Vagina (tissue), 2 donors: ENCODE measurements around the gene JAKMIP1. TPM values are rescaled to one million over a fixed set of nuclear protein-coding genes. Genes with fewer than 3 reads are reported as not detected.

Experiments used
- DNase-seq, 2 donors: peaks; one replicate each; pipeline ENCODE4 v3.0.0-alpha.2; 2017; ENCODE audit errors: extremely low spot score in 2 of 2
- H3K27ac ChIP-seq: fragments of 200-600 bp; sonication (generic); one replicate; pipeline ENCODE4 v1.5.1; 2019
- H3K27me3 ChIP-seq: fragments of 200-600 bp; sonication (generic); one replicate; pipeline ENCODE4 v1.5.1; 2019
- H3K36me3 ChIP-seq, 2 donors: fragments of 200-600 bp; sonication (generic); one replicate each; pipeline ENCODE4 v1.5.1; 2017 to 2019
- H3K4me1 ChIP-seq: fragments of 200-600 bp; sonication (generic); one replicate; pipeline ENCODE4 v1.5.1; 2019
- H3K4me3 ChIP-seq, 2 donors: fragments of 200-600 bp; sonication (generic); 1 replicate in 1 of 2; 2 replicates in 1 of 2; pipeline ENCODE4 v1.5.1; 2016 to 2019
- H3K9me3 ChIP-seq: fragments of 200-600 bp; sonication (generic); one replicate; pipeline ENCODE4 v1.5.1; 2019
- POLR2A ChIP-seq, 2 donors: fragments of 450-650 bp; IDR thresholded peaks; one replicate each; pipeline ENCODE4 v1.6.1; 2017; ENCODE audit warnings: antibody characterized with exemption in 2 of 2, mild to moderate bottlenecking in 2 of 2, moderate library complexity in 2 of 2
- POLR2AphosphoS5 ChIP-seq, 2 donors: sonication (generic); formaldehyde crosslinking; IDR thresholded peaks; one replicate each; pipeline ENCODE4 v1.9.0; 2017; ENCODE audit warnings: antibody characterized with exemption in 2 of 2, mild to moderate bottlenecking in 2 of 2, low read depth in 1 of 2; ENCODE audit not compliant: insufficient read depth in 1 of 2
- intact Hi-C: fragments of 100-400 bp; cut with DNase I; formaldehyde crosslinking; loops from one replicate; pipeline ENCODE4 v1.15.1; 2023
- total RNA-seq: library from RNA; depleted of rRNA; stranded (reverse); fragments of >200 nt; gene quantifications from one replicate; pipeline ENCODE4 v1.2.3, GENCODE V29; 2016
- TF ChIP-seq, protein P1 (sequence below), 3 experiments: fragments of 450-650 bp in 2 of 3; fragments of 200-600 bp in 1 of 3; sonication (generic) in 1 of 3; IDR thresholded peaks; one replicate each; pipeline ENCODE4 v1.5.1; 2017 to 2019; ENCODE audit warnings: antibody characterized with exemption in 3 of 3, mild to moderate bottlenecking in 2 of 3, moderate library complexity in 2 of 3

Gene JAKMIP1
- total RNA-seq, 1 donor from 2014 or later: 5.2 TPM

DNA sequence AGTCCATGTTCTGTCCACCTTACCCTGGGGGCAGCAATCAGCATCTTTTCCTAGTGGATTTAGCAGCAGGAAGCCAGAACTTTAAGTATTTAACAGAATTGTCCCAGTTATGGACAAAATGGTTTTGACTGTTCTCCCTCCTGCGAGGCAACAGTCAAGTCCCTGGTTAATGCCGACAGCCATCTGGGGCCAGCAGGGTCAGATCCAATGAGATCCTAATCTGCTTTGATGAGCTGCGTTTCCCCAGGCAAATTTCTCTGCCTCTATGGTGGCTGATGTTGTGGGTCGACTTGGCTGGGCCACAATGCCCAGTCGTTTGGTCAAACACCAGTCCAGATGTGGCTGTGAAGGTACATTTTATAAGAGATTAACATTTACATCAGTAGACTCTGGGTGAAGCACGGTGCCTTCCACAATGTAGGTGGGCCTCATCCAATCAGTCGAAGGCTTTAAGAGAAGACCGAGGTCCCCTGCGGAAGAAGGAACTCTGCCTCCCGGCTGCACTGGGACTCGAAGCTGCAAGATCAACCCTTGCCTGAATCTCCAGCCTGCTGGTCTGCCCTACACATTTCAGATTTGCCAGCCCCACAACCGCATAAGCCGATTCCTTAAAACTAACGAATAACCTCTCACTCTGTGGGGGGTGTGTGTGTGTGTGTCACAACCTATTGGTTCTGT is 93.1 kb downstream of the JAKMIP1 start:
- Histone ChIP-seq H3K27ac (no peak overlapping the region), H3K27me3 (no peaks in the 10 kb centered on the region), H3K9me3 (no peaks in the 10 kb centered on the region), H3K4me1 (no peaks in the 10 kb centered on the region), H3K4me3 (no peak overlapping the region), H3K36me3 (no peaks in the 10 kb centered on the region)
- TF ChIP-seq, protein P1, sequence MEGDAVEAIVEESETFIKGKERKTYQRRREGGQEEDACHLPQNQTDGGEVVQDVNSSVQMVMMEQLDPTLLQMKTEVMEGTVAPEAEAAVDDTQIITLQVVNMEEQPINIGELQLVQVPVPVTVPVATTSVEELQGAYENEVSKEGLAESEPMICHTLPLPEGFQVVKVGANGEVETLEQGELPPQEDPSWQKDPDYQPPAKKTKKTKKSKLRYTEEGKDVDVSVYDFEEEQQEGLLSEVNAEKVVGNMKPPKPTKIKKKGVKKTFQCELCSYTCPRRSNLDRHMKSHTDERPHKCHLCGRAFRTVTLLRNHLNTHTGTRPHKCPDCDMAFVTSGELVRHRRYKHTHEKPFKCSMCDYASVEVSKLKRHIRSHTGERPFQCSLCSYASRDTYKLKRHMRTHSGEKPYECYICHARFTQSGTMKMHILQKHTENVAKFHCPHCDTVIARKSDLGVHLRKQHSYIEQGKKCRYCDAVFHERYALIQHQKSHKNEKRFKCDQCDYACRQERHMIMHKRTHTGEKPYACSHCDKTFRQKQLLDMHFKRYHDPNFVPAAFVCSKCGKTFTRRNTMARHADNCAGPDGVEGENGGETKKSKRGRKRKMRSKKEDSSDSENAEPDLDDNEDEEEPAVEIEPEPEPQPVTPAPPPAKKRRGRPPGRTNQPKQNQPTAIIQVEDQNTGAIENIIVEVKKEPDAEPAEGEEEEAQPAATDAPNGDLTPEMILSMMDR (IDR thresholded peaks at IDR 0.05): no peak
- TF ChIP-seq POLR2AphosphoS5 (IDR thresholded peaks at IDR 0.05; ENCODE audit: insufficient read depth in 1 of 2, low read depth in 1 of 2) (no peak), POLR2A (IDR thresholded peaks at IDR 0.05) (no peak)
- DNase-seq: no peak
- intact Hi-C loops: no loop called here

DNA sequence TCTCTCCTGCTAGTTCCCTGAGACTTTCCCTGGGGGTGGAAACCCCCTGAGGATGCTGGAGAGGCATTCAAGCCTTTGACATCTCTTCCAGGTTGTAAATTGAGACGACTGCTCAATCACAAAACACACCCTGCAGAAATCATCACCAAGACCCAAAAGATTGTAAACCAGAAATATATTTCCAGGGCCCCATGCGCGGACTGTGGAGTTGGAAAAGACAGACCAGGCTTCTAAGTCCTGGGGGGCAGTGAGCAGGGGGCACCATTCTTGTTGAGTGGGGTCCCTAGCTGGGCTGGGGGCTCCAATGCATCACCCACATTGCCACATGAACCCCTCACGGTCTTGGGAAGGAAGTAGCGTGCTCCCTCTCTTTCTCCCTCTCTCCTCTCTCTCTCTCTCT is 94.2 kb downstream of the JAKMIP1 start:
- H3K9me3 ChIP-seq: no peaks in the 10 kb centered on the region
- no peak for DNase-seq
- no peaks in the 10 kb centered on the region for H3K36me3 ChIP-seq
- intact Hi-C loops: no loop called here
- H3K4me1 ChIP-seq: no peaks in the 10 kb centered on the region
- no peak overlapping the region for H3K27ac ChIP-seq
- TF ChIP-seq POLR2AphosphoS5 (IDR thresholded peaks at IDR 0.05; ENCODE audit: insufficient read depth in 1 of 2, low read depth in 1 of 2) (no peak), POLR2A (IDR thresholded peaks at IDR 0.05) (no peak)
- TF ChIP-seq, protein P1 (IDR thresholded peaks at IDR 0.05): no peak
- H3K27me3 ChIP-seq: no peaks in the 10 kb centered on the region
- no peak overlapping the region for H3K4me3 ChIP-seq

DNA sequence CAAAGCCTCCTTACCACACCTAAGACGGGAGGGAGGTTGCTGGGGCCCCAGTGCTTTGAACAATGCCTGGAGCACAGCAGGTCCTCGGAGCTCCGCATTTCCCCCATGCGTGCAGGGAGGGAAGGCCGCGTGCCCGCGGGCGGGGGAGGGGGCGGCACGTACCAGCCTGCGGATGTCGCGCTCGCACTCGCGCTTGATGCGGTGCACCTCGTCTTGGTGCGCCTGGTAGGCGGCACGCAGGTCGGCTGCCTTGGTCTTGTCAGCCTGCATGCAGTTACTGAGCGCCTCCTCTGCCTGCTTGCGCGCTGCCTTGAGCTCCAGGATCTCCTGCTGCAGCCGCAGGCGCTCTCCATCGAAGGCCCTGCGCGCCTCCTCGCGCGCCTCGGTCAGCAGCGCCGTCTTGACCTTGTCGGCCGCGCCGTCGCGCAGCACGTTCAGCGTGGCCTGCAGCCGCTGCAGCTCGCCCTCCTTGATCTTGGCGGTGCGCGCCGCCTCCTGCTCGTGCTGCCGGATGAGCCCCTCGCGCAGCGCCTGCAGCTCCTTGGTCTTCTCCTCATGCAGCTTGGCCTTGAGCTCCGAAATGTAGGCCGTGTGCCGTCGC is 94.9 kb downstream of the JAKMIP1 start:
- Histone ChIP-seq H3K27ac (no peak overlapping the region), H3K9me3 (no peaks in the 10 kb centered on the region), H3K36me3 (no peaks in the 10 kb centered on the region), H3K4me1 (no peaks in the 10 kb centered on the region), H3K27me3 (no peaks in the 10 kb centered on the region), H3K4me3 (no peak overlapping the region)
- intact Hi-C loops: no loop called here
- no peak for DNase-seq
- TF ChIP-seq POLR2A (IDR thresholded peaks at IDR 0.05): no peak
- TF ChIP-seq, protein P1 (IDR thresholded peaks at IDR 0.05): no peak
- TF ChIP-seq POLR2AphosphoS5 (IDR thresholded peaks at IDR 0.05; ENCODE audit: insufficient read depth in 1 of 2, low read depth in 1 of 2): no peak

DNA sequence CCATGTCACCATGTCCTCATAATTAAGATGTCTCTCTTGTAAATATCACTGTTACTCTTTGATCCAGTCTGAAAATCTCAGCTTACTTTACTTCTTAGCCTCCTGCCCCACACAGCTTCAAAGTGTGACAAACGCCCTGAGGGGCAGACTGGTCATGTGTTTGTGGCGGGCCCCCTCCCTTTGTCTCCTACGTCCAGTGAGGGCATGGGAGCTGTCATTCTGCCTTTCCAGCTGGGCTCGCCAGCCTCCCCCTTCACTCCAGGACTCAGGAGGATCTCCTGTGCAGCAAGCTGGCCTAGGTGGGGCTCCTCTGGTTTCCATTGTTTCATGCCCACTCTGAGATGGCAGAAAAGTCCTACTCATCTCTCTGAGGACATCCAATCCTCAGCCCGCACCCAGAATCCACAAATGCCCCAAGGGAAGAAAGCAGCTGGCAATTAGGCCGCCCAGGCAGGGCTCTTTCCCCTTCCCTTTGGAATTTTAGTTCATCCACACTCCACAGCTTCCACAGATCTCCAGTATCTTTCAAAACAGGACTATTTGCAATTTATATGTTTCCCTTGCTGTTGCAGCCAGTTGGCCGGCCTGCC is 95.7 kb downstream of the JAKMIP1 start:
- intact Hi-C loops: no loop called here

More for the DNA sequence above, 95.7 kb downstream of the JAKMIP1 start:
- H3K27ac ChIP-seq: no peak overlapping the region
- TF ChIP-seq, protein P1 (IDR thresholded peaks at IDR 0.05): no peak
- TF ChIP-seq POLR2A (IDR thresholded peaks at IDR 0.05) (no peak), POLR2AphosphoS5 (IDR thresholded peaks at IDR 0.05; ENCODE audit: insufficient read depth in 1 of 2, low read depth in 1 of 2) (no peak)
- no peak for DNase-seq
- H3K4me1 ChIP-seq: no peaks in the 10 kb centered on the region
- H3K9me3 ChIP-seq: no peaks in the 10 kb centered on the region
- no peak overlapping the region for H3K4me3 ChIP-seq
- no peaks in the 10 kb centered on the region for H3K27me3 ChIP-seq
- no peaks in the 10 kb centered on the region for H3K36me3 ChIP-seq
